Hematopoietic multipotent progenitor cell treated with erythropoietin and hydrocortisone succinate and interleukin-3 and kit ligand, for 6 days (in vitro differentiated cells): ENCODE measurements around the gene ZBTB17.
"Not testable (repeated sequence)": the region's sequence is repeated elsewhere in the genome, so short reads cannot be mapped to it uniquely, and the experiment has no call there.

ENCODE experiments used
- DNase-seq: peaks from one replicate; pipeline ENCODE4 v3.0.0-alpha.2; 2015

ZBTB17 gene

GRCh38 chr1:15975805-15976680, at the start of gene ZBTB17:
TSS of gene ZBTB17 (minus strand) at chr1:15976101. CDS start at chr1:15948495, 27,606 bp downstream.
- peak; percentile 98 for DNase-seq

- DNase-seq, result no peak
Observed at GRCh38 chr1:16023050-16023653, 47.3 kb upstream of the ZBTB17 start.

- DNase-seq, result no peak
Observed at GRCh38 chr1:16022393-16022792, 46.5 kb upstream of the ZBTB17 start.

- DNase-seq, result no peak
Observed at GRCh38 chr1:16021681-16022080, 45.8 kb upstream of the ZBTB17 start, which contains the start of gene CLCNKA. TSS of gene CLCNKA (plus strand) at chr1:16022036. CDS start at chr1:16022620, 584 bp downstream.

- not testable (repeated sequence) for DNase-seq
Observed at GRCh38 chr1:16020878-16021277, 45.0 kb upstream of the ZBTB17 start.

- no peak for DNase-seq
Observed at GRCh38 chr1:16020325-16020724, 44.4 kb upstream of the ZBTB17 start.

GRCh38 chr1:16019644-16020277, 43.9 kb upstream of the ZBTB17 start:
- DNase-seq, result no peak

- no peak for DNase-seq
Observed at GRCh38 chr1:16018749-16019643, 43.1 kb upstream of the ZBTB17 start.

- no peak for DNase-seq
Observed at GRCh38 chr1:16018308-16018707, 42.4 kb upstream of the ZBTB17 start.

- no peak for DNase-seq
Observed at GRCh38 chr1:16017461-16018303, 41.8 kb upstream of the ZBTB17 start, which contains the start of gene HSPB7. TSS of gene HSPB7 (minus strand) at chr1:16018043. CDS start at chr1:16017963, 80 bp downstream.

- no peak for DNase-seq
Observed at GRCh38 chr1:16017076-16017460, 41.2 kb upstream of the ZBTB17 start.

GRCh38 chr1:16015960-16016901, 40.3 kb upstream of the ZBTB17 start:
- no peak for DNase-seq

- no peak for DNase-seq
Observed at GRCh38 chr1:16015491-16015890, 39.6 kb upstream of the ZBTB17 start.

GRCh38 chr1:16014509-16015482, 38.9 kb upstream of the ZBTB17 start:
- peak; percentile 56 for DNase-seq

GRCh38 chr1:16013908-16014258, 38.0 kb upstream of the ZBTB17 start:
- DNase-seq, result no peak

- peak; percentile 80 for DNase-seq
Observed at GRCh38 chr1:16013220-16013907, 37.5 kb upstream of the ZBTB17 start.

- DNase-seq, result peak; percentile 85
Observed at GRCh38 chr1:16012590-16013219, 36.8 kb upstream of the ZBTB17 start.
